GM19397 (cell line): ENCODE data around the gene MIER2.
"Not testable (repeated sequence)": the region's sequence is repeated elsewhere in the genome, so short reads cannot be mapped to it uniquely, and the experiment has no call there.

Experiments
- ATAC-seq: cut with Tn5 transposase; IDR thresholded peaks from one replicate; pipeline ENCODE4 v1.9.1; 2021; ENCODE audit warnings: mild to moderate bottlenecking, moderate library complexity; ENCODE audit not compliant: unreplicated experiment

MIER2 gene

DNA sequence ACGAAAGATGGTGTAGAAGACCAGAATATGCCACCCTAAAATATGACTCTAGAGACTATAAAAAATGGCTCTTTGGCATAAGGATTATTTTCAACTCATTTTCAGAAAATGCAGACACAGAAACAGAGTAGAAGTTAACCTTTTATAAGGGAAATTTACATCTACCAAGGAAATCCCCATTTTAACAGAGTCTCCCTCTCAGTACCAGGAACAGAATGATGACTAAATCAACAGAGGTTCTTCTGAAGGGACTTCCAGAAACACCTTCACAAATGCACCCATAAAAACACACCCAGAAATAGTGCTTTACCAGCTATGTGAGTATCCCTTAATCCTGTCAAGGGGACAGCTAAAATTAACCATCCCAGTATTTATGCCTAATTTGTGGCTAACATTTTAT lies 82.5 kb downstream of the MIER2 start:
- no peak for ATAC-seq

DNA sequence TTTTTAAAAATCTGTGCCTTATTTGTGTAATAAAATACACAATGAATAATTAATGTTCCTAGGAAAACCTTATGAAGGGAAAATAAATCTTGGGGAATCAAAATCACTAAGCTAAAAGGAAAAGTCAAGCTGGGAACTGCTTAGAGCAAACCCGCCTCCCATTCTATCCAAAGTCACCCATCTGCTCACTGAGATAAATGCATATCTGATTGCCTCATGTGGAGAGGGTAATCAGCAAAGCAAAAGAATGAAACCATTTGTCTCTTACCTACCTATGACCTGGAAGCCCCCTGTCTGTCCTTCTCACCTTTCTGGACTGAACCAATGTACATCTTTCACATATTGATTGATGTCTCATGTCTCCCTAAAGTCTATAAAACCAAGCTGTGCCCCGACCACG lies 87.8 kb downstream of the MIER2 start:
- ATAC-seq = not testable (repeated sequence)
